H1 (cell line): ENCODE data around the gene EPB41L5. TPM values are rescaled to one million over a fixed set of nuclear protein-coding genes. Genes with fewer than 3 reads are reported as not detected.

Source experiments
- CTCF ChIA-PET: fragments of 300-600 bp; sonication (Branson Sonifier 250); formaldehyde crosslinking; loops from one replicate; lab custom pipeline; 2021; ENCODE audit not compliant: partially characterized antibody; lab: Charles Lee
- POLR2A ChIA-PET: fragments of 300-600 bp; sonication (Branson Sonifier 250); formaldehyde crosslinking; loops from one replicate; lab custom pipeline; 2021; ENCODE audit warnings: inconsistent platforms; ENCODE audit not compliant: partially characterized antibody; lab: Charles Lee
- DNase-seq, 2 experiments: peaks; one replicate each; pipeline versions ENCODE4 v3.0.0 to v3.0.0-alpha.2; 2010 to 2022; ENCODE audit warnings: low spot score in 2 of 2, low read depth in 1 of 2, mixed read lengths in 1 of 2
- FAIRE-seq: peaks from 2 replicates; lab custom pipeline; 2011; peaks lifted over from hg19 to GRCh38; lab: Jason Lieb, UNC
- H2AFZ ChIP-seq: 2 replicates; pipeline ENCODE4 v1.8.1; 2012; ENCODE audit warnings: low read length, inconsistent platforms
- H2AK5ac ChIP-seq: 2 replicates; pipeline ENCODE4 v1.6.1; 2013; ENCODE audit warnings: low read depth, low read length
- H2BK120ac ChIP-seq: replicated peaks from 2 replicates; pipeline ENCODE3; 2013; ENCODE audit warnings: low read depth, low read length, inconsistent platforms
- H2BK12ac ChIP-seq: 2 replicates; pipeline ENCODE4 v1.6.1; 2013; ENCODE audit warnings: low read depth, low read length
- H2BK15ac ChIP-seq: 2 replicates; pipeline ENCODE4 v1.6.1; 2013; ENCODE audit warnings: low read length
- H2BK20ac ChIP-seq: 2 replicates; pipeline ENCODE4 v1.6.1; 2013; ENCODE audit warnings: low read length
- H2BK5ac ChIP-seq: 2 replicates; pipeline ENCODE4 v1.6.1; 2013; ENCODE audit warnings: low read depth, low read length
- H3K14ac ChIP-seq: 2 replicates; pipeline ENCODE4 v1.6.1; 2013; ENCODE audit warnings: inconsistent platforms; ENCODE audit not compliant: insufficient read length
- H3K18ac ChIP-seq: 2 replicates; pipeline ENCODE4 v1.6.1; 2013; ENCODE audit warnings: low read length; ENCODE audit errors: extremely low read depth
- H3K23ac ChIP-seq: 2 replicates; pipeline ENCODE4 v1.6.1; 2013; ENCODE audit warnings: inconsistent platforms; ENCODE audit not compliant: insufficient read length
- H3K23me2 ChIP-seq: 2 replicates; pipeline ENCODE4 v1.6.1; 2013; ENCODE audit warnings: low read depth, low read length
- H3K27ac ChIP-seq: 2 replicates; pipeline ENCODE4 v1.6.1; 2011; ENCODE audit warnings: low read depth, low read length, inconsistent platforms
- H3K27me3 ChIP-seq, 4 experiments: replicated peaks in 1 of 4; 1 replicate in 1 of 4; 2 replicates in 3 of 4; pipeline versions ENCODE4 v1.6.1 to v1.8.1; 2011 to 2013; ENCODE audit warnings: low read length in 3 of 4, mild to moderate bottlenecking in 3 of 4, inconsistent platforms in 2 of 4, mixed read lengths in 2 of 4, moderate library complexity in 1 of 4; ENCODE audit not compliant: control insufficient read depth in 3 of 4, insufficient read depth in 3 of 4; ENCODE audit errors: extremely low read depth in 1 of 4
- H3K36me3 ChIP-seq, 4 experiments: 2 replicates each; pipeline versions ENCODE4 v1.6.1 to v1.8.1; 2011 to 2013; ENCODE audit warnings: mild to moderate bottlenecking in 4 of 4, low read length in 3 of 4, moderate library complexity in 2 of 4, control low read depth in 1 of 4, inconsistent platforms in 1 of 4; ENCODE audit not compliant: insufficient read depth in 4 of 4, control insufficient read depth in 2 of 4
- H3K4ac ChIP-seq: replicated peaks from 2 replicates; pipeline ENCODE3; 2013; ENCODE audit warnings: low read length, low read depth, mixed read lengths, inconsistent platforms; ENCODE audit not compliant: insufficient read length
- H3K4me1 ChIP-seq, 4 experiments: replicated peaks in 1 of 4; 1 replicate in 1 of 4; 2 replicates in 3 of 4; pipeline versions ENCODE4 v1.6.1 to v1.8.1; 2011 to 2013; ENCODE audit warnings: low read length in 3 of 4, inconsistent platforms in 2 of 4, mixed read lengths in 1 of 4; ENCODE audit not compliant: insufficient read depth in 4 of 4, control insufficient read depth in 3 of 4
- H3K4me2 ChIP-seq, 2 experiments: 2 replicates each; pipeline versions ENCODE4 v1.6.1 to v1.8.1; 2011 to 2013; ENCODE audit warnings: low read depth in 2 of 2, low read length in 2 of 2, control low read depth in 1 of 2, inconsistent platforms in 1 of 2, mild to moderate bottlenecking in 1 of 2; ENCODE audit not compliant: insufficient read depth in 1 of 2
- H3K4me3 ChIP-seq, 4 experiments: fragments of 200-600, 300-600 bp in 1 of 4; sonication (generic), shearing (Covaris generic), sonication (Bioruptor Twin) in 1 of 4; 2 replicates each; pipeline versions ENCODE4 v1.5.1 to v1.8.1; 2011 to 2016; ENCODE audit warnings: low read length in 4 of 4, low read depth in 3 of 4, control low read depth in 2 of 4, inconsistent platforms in 2 of 4, mild to moderate bottlenecking in 2 of 4, mixed read lengths in 1 of 4, moderate library complexity in 1 of 4; ENCODE audit not compliant: insufficient read depth in 2 of 4; ENCODE audit errors: extremely low read depth in 1 of 4
- H3K56ac ChIP-seq: replicated peaks from 2 replicates; pipeline ENCODE3; 2013; ENCODE audit warnings: low read depth, mild to moderate bottlenecking, mixed read lengths, low read length, inconsistent platforms; ENCODE audit not compliant: insufficient read length
- H3K79me1 ChIP-seq: 2 replicates; pipeline ENCODE4 v1.6.1; 2013; ENCODE audit warnings: low read depth, low read length, control low read depth
- H3K79me2 ChIP-seq, 2 experiments: 2 replicates each; pipeline versions ENCODE4 v1.6.1 to v1.8.1; 2012 to 2013; ENCODE audit warnings: low read length in 2 of 2, mild to moderate bottlenecking in 2 of 2, inconsistent platforms in 1 of 2; ENCODE audit not compliant: insufficient read depth in 2 of 2, control insufficient read depth in 1 of 2
- H3K9ac ChIP-seq, 4 experiments: replicated peaks in 1 of 4; 1 replicate in 1 of 4; 2 replicates in 3 of 4; pipeline versions ENCODE4 v1.6.1 to v1.8.1; 2011 to 2013; ENCODE audit warnings: low read depth in 3 of 4, low read length in 3 of 4, control low read depth in 2 of 4, mild to moderate bottlenecking in 2 of 4, moderate library complexity in 2 of 4, inconsistent platforms in 1 of 4; ENCODE audit errors: extremely low read depth in 1 of 4
- H3K9me3 ChIP-seq, 2 experiments: 2 replicates each; pipeline versions ENCODE4 v1.6.1 to v1.8.1; 2012 to 2013; ENCODE audit warnings: mild to moderate bottlenecking in 2 of 2, moderate library complexity in 2 of 2, control low read depth in 1 of 2, inconsistent platforms in 1 of 2, low read depth in 1 of 2, low read length in 1 of 2, mixed read lengths in 1 of 2; ENCODE audit not compliant: insufficient read depth in 2 of 2
- H4K20me1 ChIP-seq, 2 experiments: replicated peaks in 1 of 2; 2 replicates each; pipeline versions ENCODE3 to v1.8.1; 2011 to 2013; ENCODE audit warnings: inconsistent platforms in 2 of 2, low read length in 2 of 2, mild to moderate bottlenecking in 1 of 2; ENCODE audit not compliant: insufficient read depth in 2 of 2, control insufficient read depth in 1 of 2
- H4K5ac ChIP-seq: 2 replicates; pipeline ENCODE4 v1.6.1; 2013; ENCODE audit warnings: low read length, low read depth, mixed read lengths, inconsistent platforms; ENCODE audit not compliant: insufficient read length
- H4K8ac ChIP-seq: 2 replicates; pipeline ENCODE4 v1.8.0; 2013; ENCODE audit warnings: mild to moderate bottlenecking, moderate library complexity, low read length, inconsistent platforms; ENCODE audit not compliant: insufficient read depth; ENCODE audit errors: extremely low read depth
- H4K91ac ChIP-seq: replicated peaks from 2 replicates; pipeline ENCODE3; 2013; ENCODE audit warnings: low read length, mixed read lengths, inconsistent platforms; ENCODE audit not compliant: insufficient read length
- BACH1 ChIP-seq: IDR thresholded peaks from 2 replicates; pipeline ENCODE4 v1.6.1; 2012; ENCODE audit warnings: low read length, improper control_type of control experiment
- CTCF ChIP-seq, 3 experiments: IDR thresholded peaks; 1 replicate in 2 of 3; 2 replicates in 1 of 3; pipeline versions ENCODE4 v1.5.1 to v1.6.1; 2011; ENCODE audit warnings: low read length in 3 of 3, mild to moderate bottlenecking in 3 of 3, inconsistent platforms in 2 of 3, low read depth in 1 of 3, moderate library complexity in 1 of 3; ENCODE audit not compliant: insufficient read depth in 1 of 3; ENCODE audit errors: control extremely low read depth in 1 of 3
- EGR1 ChIP-seq: IDR thresholded peaks from 2 replicates; pipeline ENCODE4 v1.6.1; 2011; ENCODE audit warnings: low read depth, low read length, borderline replicate concordance
- FOSL1 ChIP-seq: IDR thresholded peaks from 2 replicates; pipeline ENCODE4 v1.6.1; 2011; ENCODE audit warnings: mild to moderate bottlenecking, low read depth, low read length, moderate library complexity; ENCODE audit not compliant: insufficient read depth
- GTF2F1 ChIP-seq: IDR thresholded peaks from 2 replicates; pipeline ENCODE4 v1.6.1; 2012; ENCODE audit warnings: low read depth, low read length, improper control_type of control experiment, borderline replicate concordance
- KDM4A ChIP-seq: IDR thresholded peaks from one replicate; pipeline ENCODE4 v1.7.1; 2012; ENCODE audit warnings: low read depth, mild to moderate bottlenecking, moderate library complexity, low read length, inconsistent platforms; ENCODE audit not compliant: severe bottlenecking
- SP2 ChIP-seq: IDR thresholded peaks from 2 replicates; pipeline ENCODE4 v1.6.1; 2012; ENCODE audit warnings: mild to moderate bottlenecking, low read length, inconsistent platforms
- TEAD4 ChIP-seq: IDR thresholded peaks from 2 replicates; pipeline ENCODE4 v1.6.1; 2012; ENCODE audit warnings: low read depth, low read length, inconsistent platforms, mixed read lengths
- ZNF274 ChIP-seq: IDR thresholded peaks from 2 replicates; pipeline ENCODE4 v1.7.0; 2012; ENCODE audit warnings: low read length, borderline replicate concordance; ENCODE audit errors: extremely low read depth
- WGBS, 2 experiments: shearing (Covaris generic) in 1 of 2; methylation state at CpG; one replicate each; pipeline versions ENCODE4 v1.1.6 to v1.1.7; 2013 to 2015; ENCODE audit warnings: low lambda C conversion rate in 2 of 2, mixed read lengths in 2 of 2, inconsistent platforms in 1 of 2, low coverage in 1 of 2, missing lambda C conversion rate in 1 of 2; ENCODE audit not compliant: insufficient replicate concordance in 2 of 2, insufficient coverage in 1 of 2, insufficient read length in 1 of 2; ENCODE audit errors: extremely low coverage in 1 of 2, missing lambda C conversion rate in 1 of 2; 5-methylcytosine and 5-hydroxymethylcytosine counted together
- polyA plus RNA-seq, 7 experiments: library from polyadenylated mRNA; depleted of rRNA in 3 of 7; stranded (reverse) in 5 of 7; unstranded in 2 of 7; fragments of >200 nt in 5 of 7; fragments of 200-250 nt in 2 of 7; gene quantifications; 1 replicate in 5 of 7; 2 replicates in 1 of 7; 4 replicates in 1 of 7; pipeline versions ENCODE4 v1.2.1 to v1.2.3, GENCODE V29; 2011 to 2013; ENCODE audit warnings: missing spikeins in 2 of 7, mixed read lengths in 2 of 7
- total RNA-seq: library from RNA; stranded (reverse); fragmentation: NEBNext Ultra II Directional; extraction: Animal tissue kit (Norgen Biotek cat#: 25700); gene quantifications from 2 replicates; pipeline ENCODE4 v1.2.1, GENCODE V29; 2021
- TF ChIP-seq, protein P1 (sequence below): IDR thresholded peaks from 2 replicates; pipeline ENCODE4 v1.6.1; 2011; ENCODE audit warnings: low read depth, mild to moderate bottlenecking, low read length; ENCODE audit not compliant: insufficient read depth
- TF ChIP-seq, protein P2 (sequence below): IDR thresholded peaks from 2 replicates; pipeline ENCODE4 v1.6.1; 2012; ENCODE audit warnings: inconsistent platforms

The EPB41L5 gene
- total and polyA plus RNA-seq, 2 of the 8 experiments (the other 6 are each of a cell fraction or from before 2014, with no cell fraction given), result 13.5 to 32.3 TPM

- no peak overlapping the region for H4K91ac ChIP-seq
- DNase-seq, result no peak
- no peak overlapping the region for H2AK5ac ChIP-seq
- no peak overlapping the region for H3K23ac ChIP-seq
- POLR2A ChIA-PET, result no interaction called here
- H3K27ac ChIP-seq, result no peak overlapping the region
- no peak overlapping the region for H2AFZ ChIP-seq
- H3K79me2 ChIP-seq, result no peaks in the 10 kb centered on the region
- no peak for FAIRE-seq
- no peaks in the 10 kb centered on the region for H3K9me3 ChIP-seq
- H3K27me3 ChIP-seq, result no peaks in the 10 kb centered on the region
- H3K18ac ChIP-seq, result no peak overlapping the region
- CTCF ChIA-PET, result interaction anchor here (0.7 kb wide), 1 partner anchor 111 kb away, joined by 3 read pairs; no protein-coding TSS in a partner anchor
- WGBS, 2 experiments, result 84% methylated on average over 7 of the region's 7 CpGs; no CpG with 5 or more reads in 1 of the 2 experiments
- no peak overlapping the region for H2BK12ac ChIP-seq
- no peaks in the 10 kb centered on the region for H3K23me2 ChIP-seq
- no peak overlapping the region for H2BK5ac ChIP-seq
- H3K9ac ChIP-seq, result no peak overlapping the region
- no peaks in the 10 kb centered on the region for H4K20me1 ChIP-seq
- H3K4me3 ChIP-seq, result no peak overlapping the region
- no peak overlapping the region for H2BK20ac ChIP-seq
- no peak overlapping the region for H4K8ac ChIP-seq
- no peak overlapping the region for H4K5ac ChIP-seq
- H3K79me1 ChIP-seq, result no peaks in the 10 kb centered on the region
- H3K14ac ChIP-seq, result no peak overlapping the region
- no peak overlapping the region for H3K4ac ChIP-seq
- H2BK15ac ChIP-seq, result no peak overlapping the region
- peaks cover 0 to 3% (median 0%) of the 10 kb centered on the region in 4 experiments; a peak in 1 of 7 replicates for H3K4me1 ChIP-seq
- H2BK120ac ChIP-seq, result no peak overlapping the region
- no peak overlapping the region for H3K56ac ChIP-seq
- H3K4me2 ChIP-seq, result no peak overlapping the region
- no peaks in the 10 kb centered on the region; a peak in 1 of 8 replicates for H3K36me3 ChIP-seq
- TF ChIP-seq ZNF274 (no peak), TEAD4 (no peak), FOSL1 (no peak), EGR1 (no peak), SP2 (no peak), CTCF (IDR thresholded peaks at IDR 0.05; ENCODE audit: control extremely low read depth in 1 of 3, insufficient read depth in 1 of 3, low read depth in 1 of 3, low read length in 3 of 3) (no peak), KDM4A (no peak), GTF2F1 (no peak), BACH1 (no peak)
- TF ChIP-seq, protein P1, sequence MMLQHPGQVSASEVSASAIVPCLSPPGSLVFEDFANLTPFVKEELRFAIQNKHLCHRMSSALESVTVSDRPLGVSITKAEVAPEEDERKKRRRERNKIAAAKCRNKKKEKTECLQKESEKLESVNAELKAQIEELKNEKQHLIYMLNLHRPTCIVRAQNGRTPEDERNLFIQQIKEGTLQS, result no peak
- TF ChIP-seq, protein P2, sequence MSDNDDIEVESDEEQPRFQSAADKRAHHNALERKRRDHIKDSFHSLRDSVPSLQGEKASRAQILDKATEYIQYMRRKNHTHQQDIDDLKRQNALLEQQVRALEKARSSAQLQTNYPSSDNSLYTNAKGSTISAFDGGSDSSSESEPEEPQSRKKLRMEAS, result no peak
These were observed 165.1 kb downstream of the EPB41L5 start for GRCh38 chr2:120177973-120178372.
